ENCODE results near the gene SPATA31C1.

The SPATA31C1 gene

GRCh38 chr9:87876708-87877107 is 41.1 kb upstream of the SPATA31C1 start:
- no peak overlapping the region for H3K9ac ChIP-seq (ENCODE audit: low read length)
- no peak overlapping the region for H3K27ac ChIP-seq (ENCODE audit: low read depth, low read length)
- no peak overlapping the region for H2AFZ ChIP-seq (ENCODE audit: low read depth, low read length, severe bottlenecking)
- no peak overlapping the region for H3K4me2 ChIP-seq (ENCODE audit: low read depth, low read length, poor library complexity, severe bottlenecking)
- H3F3A ChIP-seq (ENCODE audit: insufficient read depth): no peaks in the 10 kb centered on the region
- H3K36me3 ChIP-seq (ENCODE audit: low read length): no peaks in the 10 kb centered on the region
- H3K9me2 ChIP-seq (replicated peaks; ENCODE audit: insufficient read depth, low read length): no peaks in the 10 kb centered on the region
- H3K4me3 ChIP-seq (ENCODE audit: insufficient read depth, low read length, poor library complexity, severe bottlenecking): no peak overlapping the region
- no peaks in the 10 kb centered on the region for H3K9me3 ChIP-seq (ENCODE audit: insufficient read depth, low read length)
- no peaks in the 10 kb centered on the region for H4K20me1 ChIP-seq (ENCODE audit: low read depth, low read length)
- H3K27me3 ChIP-seq (ENCODE audit: low read length): no peaks in the 10 kb centered on the region
- no peak for TF ChIP-seq CTCF (IDR thresholded peaks at IDR 0.05; ENCODE audit: insufficient read depth, low read length, poor library complexity, severe bottlenecking)
- TF ChIP-seq EZH2phosphoT487 (conservative IDR thresholded peaks at IDR 0.05; ENCODE audit: low read length): no peak
- H3K79me2 ChIP-seq (ENCODE audit: insufficient read depth, low read length): no peaks in the 10 kb centered on the region

- H3K9me3 ChIP-seq (ENCODE audit: insufficient read depth, low read length): no peaks in the 10 kb centered on the region
- H3K36me3 ChIP-seq (ENCODE audit: low read length): no peaks in the 10 kb centered on the region
- no peaks in the 10 kb centered on the region for H3F3A ChIP-seq (ENCODE audit: insufficient read depth)
- TF ChIP-seq CTCF (IDR thresholded peaks at IDR 0.05; ENCODE audit: insufficient read depth, low read length, poor library complexity, severe bottlenecking) (no peak), EZH2phosphoT487 (conservative IDR thresholded peaks at IDR 0.05; ENCODE audit: low read length) (no peak)
- H3K27ac ChIP-seq (ENCODE audit: low read depth, low read length): no peak overlapping the region
- H3K79me2 ChIP-seq (ENCODE audit: insufficient read depth, low read length): no peaks in the 10 kb centered on the region
- no peaks in the 10 kb centered on the region for H4K20me1 ChIP-seq (ENCODE audit: low read depth, low read length)
- H3K9me2 ChIP-seq (replicated peaks; ENCODE audit: insufficient read depth, low read length): no peaks in the 10 kb centered on the region
- no peak overlapping the region for H3K4me3 ChIP-seq (ENCODE audit: insufficient read depth, low read length, poor library complexity, severe bottlenecking)
- H3K27me3 ChIP-seq (ENCODE audit: low read length): no peaks in the 10 kb centered on the region
- H3K9ac ChIP-seq (ENCODE audit: low read length): no peak overlapping the region
- no peak overlapping the region for H3K4me2 ChIP-seq (ENCODE audit: low read depth, low read length, poor library complexity, severe bottlenecking)
- no peak overlapping the region for H2AFZ ChIP-seq (ENCODE audit: low read depth, low read length, severe bottlenecking)
Measured at GRCh38 chr9:87878989-87879511, 38.7 kb upstream of the SPATA31C1 start.

- Histone ChIP-seq H3K4me3 (ENCODE audit: insufficient read depth, low read length, poor library complexity, severe bottlenecking) (no peak overlapping the region), H3K27me3 (ENCODE audit: low read length) (no peaks in the 10 kb centered on the region), H3K36me3 (ENCODE audit: low read length) (no peaks in the 10 kb centered on the region), H3K27ac (ENCODE audit: low read depth, low read length) (no peak overlapping the region), H4K20me1 (ENCODE audit: low read depth, low read length) (no peaks in the 10 kb centered on the region), H2AFZ (ENCODE audit: low read depth, low read length, severe bottlenecking) (no peak overlapping the region), H3K9me2 (replicated peaks; ENCODE audit: insufficient read depth, low read length) (no peaks in the 10 kb centered on the region), H3K9me3 (ENCODE audit: insufficient read depth, low read length) (no peaks in the 10 kb centered on the region), H3F3A (ENCODE audit: insufficient read depth) (no peaks in the 10 kb centered on the region), H3K9ac (ENCODE audit: low read length) (no peak overlapping the region), H3K4me2 (ENCODE audit: low read depth, low read length, poor library complexity, severe bottlenecking) (no peak overlapping the region), H3K79me2 (ENCODE audit: insufficient read depth, low read length) (no peaks in the 10 kb centered on the region)
- TF ChIP-seq EZH2phosphoT487 (conservative IDR thresholded peaks at IDR 0.05; ENCODE audit: low read length) (no peak), CTCF (IDR thresholded peaks at IDR 0.05; ENCODE audit: insufficient read depth, low read length, poor library complexity, severe bottlenecking) (no peak)
Measured at GRCh38 chr9:87880116-87880515, 37.6 kb upstream of the SPATA31C1 start.
